ENCODE measurements around the gene COL16A1. TPM values are rescaled to one million over a fixed set of nuclear protein-coding genes. Genes with fewer than 3 reads are reported as not detected.

COL16A1 gene
- total RNA-seq, 4 donors from 2014 or later = 79.7 to 128 (median 94.7) TPM

DNA sequence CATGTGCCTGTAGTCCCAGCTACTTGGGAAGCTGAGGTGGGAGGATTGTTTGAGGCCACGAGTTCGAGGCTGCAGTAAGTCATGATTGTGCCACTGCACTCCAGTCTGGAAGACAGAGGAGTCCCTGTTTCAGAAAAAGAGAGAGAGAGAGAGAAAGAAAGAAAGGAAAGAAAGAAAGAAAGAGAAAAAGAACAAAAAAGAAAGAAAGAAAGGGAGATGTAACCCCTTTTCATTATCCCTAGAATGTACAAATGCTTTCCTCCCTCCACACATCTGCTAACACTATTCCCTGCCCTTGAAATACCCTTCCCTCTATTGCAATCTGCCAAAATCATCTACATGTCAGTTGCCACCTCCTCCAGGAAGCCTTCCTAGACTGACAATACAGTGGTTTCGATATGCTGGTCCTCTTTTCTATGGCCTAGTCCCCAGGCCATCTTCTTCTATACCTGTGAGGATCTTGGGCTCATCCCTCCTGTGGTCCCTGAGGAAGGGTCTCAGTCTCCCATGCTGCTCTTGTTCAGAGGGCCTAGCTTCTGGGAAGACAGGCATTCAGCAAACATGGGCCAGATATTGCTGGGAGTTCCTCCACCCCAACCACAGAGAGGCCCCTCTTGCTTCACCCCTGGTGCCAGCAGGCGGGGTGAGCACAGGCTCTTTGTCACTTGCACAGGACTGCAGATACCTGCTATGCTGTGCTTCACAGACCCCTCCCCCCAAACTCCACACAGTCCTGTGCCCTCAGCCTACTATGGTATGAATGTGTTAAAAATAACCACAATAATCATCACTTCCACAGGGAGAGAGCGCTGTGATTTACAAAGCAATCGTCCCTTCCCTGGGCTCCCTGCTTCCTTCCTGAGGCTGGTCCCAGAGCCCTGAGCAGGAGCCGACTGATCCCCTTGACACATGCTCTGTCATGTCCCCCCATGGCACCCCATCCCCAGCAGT lies 46.2 kb upstream of the COL16A1 start:
- DNase-seq (ENCODE audit: low spot score in 2 of 2) = no peak
- no peak overlapping the region for H3K4me3 ChIP-seq (ENCODE audit: low read depth, poor library complexity, severe bottlenecking)
- TF ChIP-seq POLR2A (IDR thresholded peaks at IDR 0.05) = no peak
- TF ChIP-seq, protein P1, sequence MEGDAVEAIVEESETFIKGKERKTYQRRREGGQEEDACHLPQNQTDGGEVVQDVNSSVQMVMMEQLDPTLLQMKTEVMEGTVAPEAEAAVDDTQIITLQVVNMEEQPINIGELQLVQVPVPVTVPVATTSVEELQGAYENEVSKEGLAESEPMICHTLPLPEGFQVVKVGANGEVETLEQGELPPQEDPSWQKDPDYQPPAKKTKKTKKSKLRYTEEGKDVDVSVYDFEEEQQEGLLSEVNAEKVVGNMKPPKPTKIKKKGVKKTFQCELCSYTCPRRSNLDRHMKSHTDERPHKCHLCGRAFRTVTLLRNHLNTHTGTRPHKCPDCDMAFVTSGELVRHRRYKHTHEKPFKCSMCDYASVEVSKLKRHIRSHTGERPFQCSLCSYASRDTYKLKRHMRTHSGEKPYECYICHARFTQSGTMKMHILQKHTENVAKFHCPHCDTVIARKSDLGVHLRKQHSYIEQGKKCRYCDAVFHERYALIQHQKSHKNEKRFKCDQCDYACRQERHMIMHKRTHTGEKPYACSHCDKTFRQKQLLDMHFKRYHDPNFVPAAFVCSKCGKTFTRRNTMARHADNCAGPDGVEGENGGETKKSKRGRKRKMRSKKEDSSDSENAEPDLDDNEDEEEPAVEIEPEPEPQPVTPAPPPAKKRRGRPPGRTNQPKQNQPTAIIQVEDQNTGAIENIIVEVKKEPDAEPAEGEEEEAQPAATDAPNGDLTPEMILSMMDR (IDR thresholded peaks at IDR 0.05) = no peak
- intact Hi-C loops (cut with DNase I; ENCODE audit: low total_unique reads) = no loop called here
- WGBS, 2 donors = 76 to 80% methylated on average over 7 of the region's 7 CpGs

DNA sequence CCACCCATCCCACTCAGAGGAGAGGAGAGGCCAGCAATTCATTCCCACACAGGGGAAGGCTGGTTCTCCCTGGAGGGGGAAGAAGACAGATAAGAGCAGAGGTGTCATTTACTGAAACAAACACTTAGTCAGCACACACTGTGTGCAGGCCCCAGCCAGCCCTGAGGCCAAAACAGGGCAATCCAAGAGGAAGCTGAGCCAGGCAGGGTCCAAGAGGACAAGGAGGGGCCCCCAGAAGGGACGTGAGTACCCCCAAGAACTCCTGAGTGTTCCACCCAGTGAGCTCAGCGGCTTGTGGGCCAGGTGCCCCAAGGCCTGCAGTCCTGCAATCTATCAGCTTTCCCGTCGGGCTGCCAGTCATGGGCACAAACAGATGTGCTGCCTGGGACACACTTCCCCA lies 44.5 kb upstream of the COL16A1 start:
- intact Hi-C loops (cut with DNase I; ENCODE audit: low total_unique reads) = no loop called here
- WGBS, 2 donors = 81 to 87% methylated on average over 4 of the region's 4 CpGs
- DNase-seq (ENCODE audit: low spot score in 2 of 2) = no peak
- no peak overlapping the region for H3K4me3 ChIP-seq (ENCODE audit: low read depth, poor library complexity, severe bottlenecking)
- TF ChIP-seq, protein P1 (IDR thresholded peaks at IDR 0.05) = no peak
- no peak for TF ChIP-seq POLR2A (IDR thresholded peaks at IDR 0.05)

DNA sequence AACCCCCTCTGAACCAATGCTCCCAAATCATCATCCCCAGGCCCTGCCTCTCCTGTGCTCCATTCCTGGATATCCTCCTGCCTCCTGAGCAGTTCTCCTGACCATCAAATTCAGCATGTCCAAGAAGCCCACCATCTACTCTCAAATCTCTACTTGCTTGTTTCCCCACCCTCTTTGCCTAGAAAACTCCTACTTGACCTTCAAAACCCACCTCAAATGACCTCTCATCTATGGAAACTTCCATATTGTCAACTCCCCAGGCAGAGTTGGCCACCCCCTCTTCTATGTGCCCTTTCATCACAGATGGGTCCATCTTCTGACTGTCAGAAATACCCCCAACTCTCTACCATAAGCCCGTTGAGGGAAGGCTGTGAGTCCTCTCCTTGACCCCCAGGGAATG lies 43.5 kb upstream of the COL16A1 start:
- DNase-seq (ENCODE audit: low spot score in 2 of 2) = no peak
- intact Hi-C loops (cut with DNase I; ENCODE audit: low total_unique reads) = no loop called here
- TF ChIP-seq POLR2A (IDR thresholded peaks at IDR 0.05) = no peak
- TF ChIP-seq, protein P1 (IDR thresholded peaks at IDR 0.05) = no peak
- H3K4me3 ChIP-seq (ENCODE audit: low read depth, poor library complexity, severe bottlenecking) = no peak overlapping the region
- 92 to 96% methylated on average over 1 of the region's 1 CpG for WGBS, 2 donors

DNA sequence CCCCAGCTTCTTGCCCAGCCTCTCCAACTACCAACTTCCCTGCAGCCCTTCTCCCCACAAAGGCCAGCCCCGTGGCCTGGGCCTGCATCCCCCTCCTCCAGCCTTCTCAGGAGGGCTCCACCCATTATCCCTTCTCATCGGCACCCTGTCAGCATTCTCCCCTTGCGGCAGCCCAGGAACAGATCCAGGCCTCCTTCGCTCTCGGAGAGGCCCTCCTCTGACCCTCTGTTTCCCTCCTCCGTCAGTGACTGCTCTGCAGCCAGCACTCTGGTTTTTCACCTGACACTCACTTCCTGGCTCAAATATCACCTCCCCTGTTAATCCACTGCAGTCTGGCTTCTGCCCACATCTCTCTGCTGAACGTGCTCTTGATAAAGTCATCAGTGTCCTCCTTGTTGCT lies 42.9 kb upstream of the COL16A1 start:
- no peak overlapping the region for H3K4me3 ChIP-seq (ENCODE audit: low read depth, poor library complexity, severe bottlenecking)
- TF ChIP-seq, protein P1 (IDR thresholded peaks at IDR 0.05) = no peak
- no peak for TF ChIP-seq POLR2A (IDR thresholded peaks at IDR 0.05)
- no peak for DNase-seq (ENCODE audit: low spot score in 2 of 2)
- intact Hi-C loops (cut with DNase I; ENCODE audit: low total_unique reads) = no loop called here
- 74 to 76% methylated on average over 7 of the region's 7 CpGs for WGBS, 2 donors

DNA sequence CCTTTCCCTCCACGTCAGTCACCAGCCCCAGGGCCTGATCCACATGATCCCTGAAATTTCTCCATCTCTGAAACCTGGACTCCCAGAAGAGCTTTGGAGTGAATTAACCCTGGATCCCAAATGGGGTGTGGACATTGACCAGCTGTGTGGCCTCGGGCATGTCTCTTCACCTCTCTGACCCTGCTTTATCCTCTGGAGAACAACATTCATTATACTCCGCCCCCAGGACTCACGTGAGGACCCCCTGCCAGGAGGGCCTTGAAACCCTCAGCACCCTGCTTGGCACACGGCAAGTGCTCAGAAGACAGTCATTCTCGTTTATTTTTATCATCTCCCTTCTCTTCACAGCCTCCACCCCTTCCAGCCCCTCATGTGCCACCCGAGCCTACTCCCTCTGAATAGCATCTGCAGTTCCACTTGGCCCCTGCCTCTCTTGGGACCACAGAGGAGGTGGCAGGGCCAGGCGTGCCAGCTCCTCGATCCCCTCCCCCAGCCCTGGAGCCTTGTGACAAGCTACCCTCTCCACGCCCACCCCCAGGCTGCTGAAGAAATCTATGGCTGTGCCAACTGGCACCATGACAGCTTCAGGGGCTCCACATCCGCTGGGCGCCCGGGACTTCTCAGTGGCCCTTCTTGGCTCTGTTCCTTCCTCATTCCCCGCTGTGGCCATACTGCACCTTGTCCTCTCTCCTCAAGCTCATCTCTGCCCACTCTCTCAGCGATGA lies 42.3 kb upstream of the COL16A1 start:
- intact Hi-C loops (cut with DNase I; ENCODE audit: low total_unique reads) = no loop called here
- 55 to 61% methylated on average over 15 of the region's 15 CpGs for WGBS, 2 donors
- H3K4me3 ChIP-seq (ENCODE audit: low read depth, poor library complexity, severe bottlenecking) = no peak overlapping the region
- TF ChIP-seq, protein P1 (IDR thresholded peaks at IDR 0.05) = no peak
- TF ChIP-seq POLR2A (IDR thresholded peaks at IDR 0.05) = no peak
- DNase-seq (ENCODE audit: low spot score in 2 of 2) = no peak

All from lower leg skin (tissue), 4 donors.